GM20431 (cell line): ENCODE measurements around the gene GATA6.
"Not testable (repeated sequence)": the region's sequence is repeated elsewhere in the genome, so short reads cannot be mapped to it uniquely, and the experiment has no call there.

Experiments
- in situ Hi-C: fragments of 300-500 bp; cut with MseI, MboI; formaldehyde crosslinking; loops from one replicate; pipeline ENCODE4 v1.15.0; 2020; ENCODE audit warnings: low sequenced_read_pairs; ENCODE audit not compliant: unreplicated experiment

Gene GATA6

DNA sequence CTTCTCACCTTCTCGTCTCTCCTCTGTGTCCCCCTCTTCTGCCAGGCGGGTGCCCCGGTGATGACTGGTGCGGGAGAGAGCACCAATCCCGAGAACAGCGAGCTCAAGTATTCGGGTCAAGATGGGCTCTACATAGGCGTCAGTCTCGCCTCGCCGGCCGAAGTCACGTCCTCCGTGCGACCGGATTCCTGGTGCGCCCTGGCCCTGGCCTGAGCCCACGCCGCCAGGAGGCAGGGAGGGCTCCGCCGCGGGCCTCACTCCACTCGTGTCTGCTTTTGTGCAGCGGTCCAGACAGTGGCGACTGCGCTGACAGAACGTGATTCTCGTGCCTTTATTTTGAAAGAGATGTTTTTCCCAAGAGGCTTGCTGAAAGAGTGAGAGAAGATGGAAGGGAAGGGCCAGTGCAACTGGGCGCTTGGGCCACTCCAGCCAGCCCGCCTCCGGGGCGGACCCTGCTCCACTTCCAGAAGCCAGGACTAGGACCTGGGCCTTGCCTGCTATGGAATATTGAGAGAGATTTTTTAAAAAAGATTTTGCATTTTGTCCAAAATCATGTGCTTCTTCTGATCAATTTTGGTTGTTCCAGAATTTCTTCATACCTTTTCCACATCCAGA, 31.3 kb downstream of the GATA6 start:
- in situ Hi-C loops: no loop called here

DNA sequence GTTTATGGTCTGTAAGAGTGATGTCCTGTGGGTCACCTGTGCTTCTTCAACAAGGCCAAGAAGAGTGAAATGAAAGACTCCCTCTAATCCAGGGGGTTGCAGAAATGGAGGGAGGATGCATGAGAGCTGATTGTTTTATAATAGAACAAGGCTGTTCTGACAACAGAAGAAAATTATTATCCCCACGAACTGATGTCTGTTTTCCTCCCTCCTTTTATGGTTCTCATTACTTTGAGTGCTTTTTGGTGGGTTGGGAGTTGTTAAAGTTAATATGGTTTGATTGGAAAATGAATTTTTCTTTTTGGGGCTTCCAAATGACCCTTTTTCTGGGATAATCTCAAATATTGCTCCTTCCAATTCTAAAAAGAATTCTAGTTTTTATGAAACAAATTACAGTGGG, 33.6 kb downstream of the GATA6 start:
- in situ Hi-C loops: no loop called here

GRCh38 chr18:22203536-22204213, 34.3 kb downstream of the GATA6 start:
- in situ Hi-C loops: no loop called here

GRCh38 chr18:22204214-22204536, 34.8 kb downstream of the GATA6 start:
- in situ Hi-C loops: no loop called here

GRCh38 chr18:22204996-22205395, 35.6 kb downstream of the GATA6 start:
- in situ Hi-C loops: no loop called here

DNA sequence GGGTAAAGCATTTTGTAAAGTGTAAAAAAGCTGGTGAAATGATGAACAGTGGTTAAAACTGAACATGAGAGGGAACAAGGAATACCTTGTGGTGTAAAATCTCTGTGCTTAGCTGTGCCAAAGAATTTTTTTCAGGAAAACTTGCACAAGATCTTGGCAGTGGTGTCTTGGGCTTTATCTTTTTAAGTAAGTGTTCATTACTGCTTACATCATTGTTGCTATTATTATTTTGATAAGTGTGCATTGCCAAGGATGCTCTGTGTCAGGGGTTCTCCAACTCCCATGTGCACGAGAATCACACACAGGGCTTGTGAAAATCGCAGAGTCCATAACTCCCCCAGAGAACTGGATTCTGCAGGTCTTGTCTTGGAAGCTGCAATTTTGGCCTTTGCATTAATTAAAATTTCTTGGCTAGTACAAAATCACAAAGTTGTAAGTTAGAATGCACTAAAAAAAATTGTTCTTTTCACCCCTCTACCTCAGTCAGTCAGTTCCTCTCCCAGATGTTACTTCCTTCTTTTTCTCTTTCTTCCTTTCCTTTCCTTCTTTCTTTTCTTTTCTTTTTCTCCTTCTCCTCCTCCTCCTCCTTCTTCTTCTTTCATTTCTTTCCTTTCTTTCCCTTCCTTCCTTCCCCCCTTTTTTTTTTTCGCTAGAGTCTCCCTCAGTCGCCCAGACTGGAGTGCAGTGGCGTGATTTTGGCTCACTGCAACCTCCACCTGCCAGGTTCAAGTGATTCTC, 37.8 kb downstream of the GATA6 start:
- in situ Hi-C loops: no loop called here

- in situ Hi-C loops: no loop called here
Measured at GRCh38 chr18:22210311-22210754, 40.9 kb downstream of the GATA6 start.

- in situ Hi-C loops: no loop called here
Measured at GRCh38 chr18:22211657-22212056, 42.3 kb downstream of the GATA6 start.

- in situ Hi-C loops: no loop called here
Measured at GRCh38 chr18:22213333-22213973, 44.1 kb downstream of the GATA6 start.

DNA sequence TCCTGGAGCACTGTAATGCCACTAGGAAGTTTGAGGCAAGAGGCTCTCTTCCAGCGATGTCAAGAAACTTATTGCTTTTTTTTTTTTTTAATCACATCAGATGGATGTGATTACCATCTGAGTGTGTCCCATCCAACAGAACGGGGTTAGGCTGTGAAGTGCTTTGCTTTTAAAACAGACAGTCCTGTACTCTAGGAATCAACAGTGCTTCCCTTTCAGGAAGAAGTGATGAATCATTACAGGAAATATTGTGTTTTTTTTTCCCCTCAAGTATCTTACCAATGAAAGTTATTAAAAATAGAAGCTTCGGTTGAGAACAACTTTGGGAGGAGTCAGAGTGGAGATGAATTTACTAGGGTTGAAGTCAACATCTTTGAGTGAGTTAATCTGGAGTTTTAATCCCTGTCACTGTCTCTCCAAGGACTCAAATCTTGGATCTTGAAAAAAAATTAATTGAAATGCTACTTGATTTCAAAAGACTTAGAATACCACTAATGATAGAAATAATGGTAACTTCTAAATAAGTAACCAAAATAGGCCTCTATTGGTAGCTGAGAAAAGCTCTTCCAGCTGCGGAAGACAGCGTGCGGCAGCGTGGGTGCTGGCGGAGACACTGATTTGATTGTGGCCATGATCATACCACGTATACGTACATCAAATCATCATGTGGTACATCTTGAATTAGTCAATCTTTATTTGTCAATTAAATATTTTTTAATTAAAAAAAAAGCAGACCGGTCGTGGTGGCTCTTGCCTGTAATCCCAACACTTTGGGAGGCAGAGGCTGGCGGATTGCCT, 45.5 kb downstream of the GATA6 start:
- in situ Hi-C loops: no loop called here

DNA sequence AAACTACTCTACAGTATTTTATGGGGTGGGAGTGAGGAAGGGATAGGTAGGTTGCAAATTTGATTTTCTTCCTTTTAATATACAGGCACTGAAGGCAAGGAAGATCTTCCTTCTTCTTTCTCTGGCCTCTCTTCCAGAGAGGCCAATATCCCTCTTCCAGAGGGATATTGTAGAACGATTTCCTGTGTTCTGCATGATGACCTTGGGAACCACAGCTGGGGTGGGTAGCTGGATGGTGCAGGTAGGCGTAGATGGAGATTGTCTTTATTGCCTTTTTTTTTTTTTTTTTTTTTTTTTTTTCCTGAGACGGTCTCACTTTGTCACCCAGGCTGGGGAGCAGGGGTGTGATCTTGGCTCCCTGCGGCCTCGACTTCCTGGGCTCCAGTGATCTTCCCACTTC, 49.4 kb downstream of the GATA6 start:
- in situ Hi-C loops: no loop called here

- in situ Hi-C loops: no loop called here
Measured at GRCh38 chr18:22219568-22220355, 50.4 kb downstream of the GATA6 start.

GRCh38 chr18:22220585-22220984, 51.2 kb downstream of the GATA6 start:
- in situ Hi-C loops: not testable (repeated sequence)

GRCh38 chr18:22221350-22221749, 52.0 kb downstream of the GATA6 start:
- in situ Hi-C loops: no loop called here

GRCh38 chr18:22223254-22223964, 54.0 kb downstream of the GATA6 start:
- in situ Hi-C loops: no loop called here

DNA sequence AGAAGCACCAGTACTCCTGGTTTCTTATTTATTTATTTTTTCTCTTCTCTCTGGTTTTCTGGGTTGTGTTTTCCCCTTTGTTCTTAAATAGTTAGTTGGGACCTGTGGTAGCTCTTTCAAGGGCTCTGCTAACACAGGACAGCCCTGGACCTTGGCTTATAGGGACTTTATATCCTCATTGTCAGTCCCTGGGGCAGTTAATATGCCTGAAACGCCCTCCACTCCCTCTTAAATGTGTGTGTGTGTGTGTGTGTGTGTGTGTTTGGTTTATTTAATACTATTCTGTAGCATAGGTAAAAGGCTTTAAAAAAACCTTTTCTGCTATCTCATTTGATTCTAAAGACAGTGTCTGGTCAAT, 54.6 kb downstream of the GATA6 start:
- in situ Hi-C loops: no loop called here

GRCh38 chr18:22224339-22224738, 55.0 kb downstream of the GATA6 start:
- in situ Hi-C loops: no loop called here

GRCh38 chr18:22226801-22227200, 57.4 kb downstream of the GATA6 start:
- in situ Hi-C loops: no loop called here

DNA sequence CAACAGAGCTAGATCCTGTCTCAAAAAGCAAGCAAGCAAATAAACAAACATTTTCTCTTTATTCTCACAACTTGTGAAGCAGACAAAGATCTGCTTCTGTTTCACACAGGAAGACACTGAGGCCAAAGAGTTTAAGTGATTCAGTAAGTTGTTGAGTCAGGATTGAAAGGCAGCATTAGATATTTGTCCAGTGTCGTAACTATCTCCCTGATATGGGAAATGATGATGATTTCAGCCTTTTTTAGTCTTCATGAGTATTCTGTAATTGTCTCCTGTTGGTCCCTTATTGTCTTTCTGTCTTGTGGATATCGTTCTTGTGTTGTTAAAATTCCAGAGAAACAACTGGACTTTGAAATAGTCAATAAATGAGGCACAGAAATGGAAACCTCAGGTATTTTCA, 59.6 kb downstream of the GATA6 start:
- in situ Hi-C loops: no loop called here
